Common myeloid progenitor, CD34-positive (primary cell): ENCODE results near the gene ZC3H4.

Experiments
- CTCF ChIA-PET: fragments of 350-600 bp; sonication (Branson Sonifier 250); formaldehyde crosslinking; loops from one replicate; lab custom pipeline; 2021; ENCODE audit warnings: antibody characterized with exemption; lab: Charles Lee
- POLR2A ChIA-PET: fragments of 350-600 bp; sonication (Branson Sonifier 250); formaldehyde crosslinking; loops from one replicate; lab custom pipeline; 2021; ENCODE audit warnings: antibody characterized with exemption; lab: Charles Lee
- DNase-seq, 3 donors: peaks; one replicate each; pipeline versions ENCODE4 v3.0.0 to v3.0.0-alpha.2; 2013
- H3K27ac ChIP-seq, 2 experiments: 1 replicate in 1 of 2; 2 replicates in 1 of 2; pipeline ENCODE4 v1.7.0; 2013; ENCODE audit warnings: inconsistent platforms in 2 of 2, low read length in 2 of 2, mild to moderate bottlenecking in 2 of 2, low read depth in 1 of 2, moderate library complexity in 1 of 2; ENCODE audit not compliant: severe bottlenecking in 2 of 2, insufficient read depth in 1 of 2, poor library complexity in 1 of 2
- H3K27me3 ChIP-seq, 5 experiments: replicated peaks in 2 of 5; 1 replicate in 3 of 5; 2 replicates in 2 of 5; pipeline versions ENCODE4 v1.6.1 to v1.7.0; 2013; ENCODE audit warnings: low read length in 4 of 5, mild to moderate bottlenecking in 2 of 5, moderate library complexity in 2 of 5, inconsistent platforms in 1 of 5; ENCODE audit not compliant: insufficient read depth in 5 of 5, control insufficient read depth in 4 of 5
- H3K36me3 ChIP-seq, 4 experiments: 1 replicate in 2 of 4; 2 replicates in 2 of 4; pipeline versions ENCODE4 v1.6.1 to v1.7.0; 2013; ENCODE audit warnings: low read length in 3 of 4, control low read depth in 1 of 4, mild to moderate bottlenecking in 1 of 4; ENCODE audit not compliant: control insufficient read depth in 4 of 4, insufficient read depth in 4 of 4
- H3K4me1 ChIP-seq, 4 experiments: 1 replicate in 3 of 4; 2 replicates in 1 of 4; pipeline versions ENCODE4 v1.6.1 to v1.7.1; 2013; ENCODE audit warnings: low read length in 3 of 4, mild to moderate bottlenecking in 3 of 4, control low read depth in 1 of 4, inconsistent platforms in 1 of 4, moderate library complexity in 1 of 4; ENCODE audit not compliant: control insufficient read depth in 4 of 4, insufficient read depth in 4 of 4; ENCODE audit errors: control extremely low read depth in 1 of 4
- H3K4me3 ChIP-seq, 7 experiments: 1 replicate in 4 of 7; 2 replicates in 3 of 7; pipeline versions ENCODE4 v1.5.1 to v1.7.0; 2013; ENCODE audit warnings: mild to moderate bottlenecking in 7 of 7, low read length in 6 of 7, moderate library complexity in 6 of 7, inconsistent platforms in 2 of 7, low read depth in 2 of 7, control low read depth in 1 of 7; ENCODE audit not compliant: insufficient read depth in 4 of 7, control insufficient read depth in 1 of 7; ENCODE audit errors: extremely low read depth in 1 of 7
- H3K9me3 ChIP-seq, 5 experiments: 1 replicate in 4 of 5; 2 replicates in 1 of 5; pipeline versions ENCODE4 v1.6.1 to v1.7.1; 2013; ENCODE audit warnings: low read length in 4 of 5, mild to moderate bottlenecking in 2 of 5, inconsistent platforms in 1 of 5, low read depth in 1 of 5, moderate library complexity in 1 of 5; ENCODE audit not compliant: control insufficient read depth in 4 of 5, insufficient read depth in 2 of 5; ENCODE audit errors: control extremely low read depth in 1 of 5
- WGBS: methylation state at CpG from one replicate; pipeline ENCODE4 v1.1.5; 2013; ENCODE audit not compliant: insufficient coverage; 5-methylcytosine and 5-hydroxymethylcytosine counted together

Gene ZC3H4

DNA sequence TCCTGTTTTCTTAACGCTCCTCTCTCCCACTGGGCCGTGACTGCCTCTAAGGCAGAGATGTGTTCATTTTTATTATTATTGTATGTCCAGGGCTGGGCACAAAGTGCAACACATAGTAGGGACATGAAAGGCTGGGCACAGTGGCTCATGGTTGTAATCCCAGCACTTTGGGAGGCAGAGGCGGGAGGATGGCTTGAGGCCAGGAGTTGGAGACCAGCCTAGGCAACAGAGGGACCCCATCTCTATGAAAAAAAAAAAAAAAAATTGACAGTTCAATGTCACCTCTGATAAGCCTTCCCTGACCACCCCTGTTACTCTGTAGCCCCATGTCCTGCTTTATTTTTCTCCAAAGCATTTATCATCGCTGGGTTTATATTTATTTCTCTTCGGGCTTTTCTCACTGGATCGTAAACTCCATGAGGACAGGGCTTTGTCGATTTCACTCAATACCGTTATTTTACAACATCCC, 16.6 kb upstream of the ZC3H4 start:
- POLR2A ChIA-PET: interaction anchor here (1.3 to 1.4 kb wide), 2 partner anchors 17 to 96 kb away, joined by 4 to 5 read pairs; no protein-coding TSS in a partner anchor

DNA sequence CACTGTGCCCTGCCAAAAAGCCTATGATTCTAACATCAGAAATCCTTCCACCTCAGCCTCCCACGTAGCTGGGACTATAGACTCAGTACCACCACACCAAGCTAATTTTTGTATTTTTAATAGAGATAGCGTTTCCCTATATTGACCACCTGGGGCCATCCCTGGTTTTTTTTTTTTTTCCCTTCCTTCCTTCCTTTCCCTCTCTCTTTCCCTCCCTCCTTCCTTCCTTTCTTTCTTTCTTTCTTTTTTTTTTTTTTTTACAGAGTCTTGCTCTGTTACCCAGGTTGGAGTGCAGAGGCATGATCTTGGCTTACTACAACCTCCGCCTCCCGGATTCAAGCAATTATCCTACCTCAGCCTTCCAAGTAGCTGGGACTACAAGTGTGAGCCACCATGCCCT, 16.0 kb upstream of the ZC3H4 start:
- POLR2A ChIA-PET: no interaction called here
- no peak for DNase-seq
- H3K27ac ChIP-seq: no peak overlapping the region
- CTCF ChIA-PET: interaction anchor here (0.8 to 0.9 kb wide), 2 partner anchors 40 to 115 kb away, joined by 3 read pairs; no protein-coding TSS in a partner anchor
- H3K9me3 ChIP-seq: no peaks in the 10 kb centered on the region
- WGBS: 90% methylated on average over 3 of the region's 4 CpGs
- H3K4me1 ChIP-seq: peaks cover 0 to 20% (median 11%) of the 10 kb centered on the region in 4 experiments
- H3K27me3 ChIP-seq: no peaks in the 10 kb centered on the region
- H3K36me3 ChIP-seq: peaks cover 0 to 9% (median 0%) of the 10 kb centered on the region in 4 experiments
- H3K4me3 ChIP-seq: no peak overlapping the region

More for the DNA sequence above, 16.6 kb upstream of the ZC3H4 start:
- WGBS: 86% methylated on average over 8 of the region's 8 CpGs
- no peak for DNase-seq
- Histone ChIP-seq H3K27me3 (no peaks in the 10 kb centered on the region), H3K36me3 (peaks cover 0 to 9% (median 0%) of the 10 kb centered on the region in 4 experiments), H3K4me1 (peaks cover 0 to 18% (median 11%) of the 10 kb centered on the region in 4 experiments), H3K4me3 (peak overlapping the region in 3 of 7 experiments; percentile 82 to 97 (median 92)), H3K9me3 (no peaks in the 10 kb centered on the region), H3K27ac (no peak overlapping the region)
- CTCF ChIA-PET: no interaction called here

DNA sequence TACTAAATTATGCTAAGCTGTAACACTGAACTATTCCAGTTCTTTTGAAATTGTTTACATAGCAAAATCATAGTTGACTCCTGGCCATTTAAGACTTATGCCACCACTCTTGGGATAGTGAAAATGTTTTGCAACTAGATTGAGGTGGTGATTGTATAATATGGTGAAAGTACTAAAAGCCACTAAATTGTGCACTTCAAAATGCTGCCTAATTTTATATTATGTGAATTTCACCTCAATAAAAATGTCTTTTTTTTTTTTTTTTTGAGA, 12.0 kb upstream of the ZC3H4 start:
- H3K27me3 ChIP-seq: no peaks in the 10 kb centered on the region
- H3K36me3 ChIP-seq: no peaks in the 10 kb centered on the region
- DNase-seq: no peak
- H3K9me3 ChIP-seq: no peaks in the 10 kb centered on the region
- ChIA-PET CTCF (interaction anchor here (0.7 to 2.6 kb wide), 22 partner anchors 9 to 359 kb away, joined by 3 to 36 read pairs (median 4); no protein-coding TSS in a partner anchor), POLR2A (interaction anchor here (1.0 kb wide), 1 partner anchor 12 kb away, joined by 3 read pairs; the partner anchor contains the start of gene ZC3H4)
- peaks cover 0 to 3% (median 0%) of the 10 kb centered on the region in 4 experiments for H3K4me1 ChIP-seq
- no peak overlapping the region for H3K27ac ChIP-seq
- no peak overlapping the region for H3K4me3 ChIP-seq

DNA sequence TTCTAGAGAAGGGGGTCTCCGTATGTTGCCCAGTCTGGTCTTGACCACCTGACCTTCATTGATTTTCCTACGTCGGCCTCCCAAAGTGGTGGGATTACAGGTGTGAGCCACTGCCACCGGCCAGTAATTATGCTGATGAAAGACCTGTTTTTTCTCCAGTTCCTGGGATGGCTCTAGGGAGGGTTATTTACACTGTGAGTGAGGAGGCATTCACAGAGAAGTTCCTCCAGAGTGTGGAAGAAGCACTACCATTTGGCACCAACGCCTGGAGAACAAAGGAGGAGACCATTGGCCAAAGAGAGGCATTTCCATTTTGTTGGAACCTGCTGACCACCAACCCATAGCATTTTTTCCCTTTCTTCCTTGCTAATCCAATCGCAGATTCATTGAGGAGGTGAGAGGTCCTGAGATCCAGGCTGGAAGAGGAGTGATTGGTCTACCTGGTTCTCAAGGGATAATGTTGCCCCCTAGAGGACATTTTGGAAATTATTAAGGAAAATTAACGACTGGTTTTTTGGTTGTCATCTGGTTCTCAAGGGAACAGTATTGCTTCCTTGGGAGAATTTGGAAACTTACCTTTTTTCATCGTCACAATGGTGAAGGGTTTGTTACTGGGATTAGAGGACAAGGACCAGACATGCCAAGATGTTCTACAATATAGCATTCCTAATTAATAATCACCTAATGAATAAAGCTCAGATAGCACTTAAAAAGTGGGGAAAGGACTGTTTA, 11.5 kb upstream of the ZC3H4 start:
- Histone ChIP-seq H3K27me3 (no peaks in the 10 kb centered on the region), H3K27ac (no peak overlapping the region), H3K36me3 (no peaks in the 10 kb centered on the region), H3K4me3 (no peak overlapping the region), H3K9me3 (no peaks in the 10 kb centered on the region), H3K4me1 (peaks cover 0 to 3% (median 0%) of the 10 kb centered on the region in 4 experiments)
- 75% methylated on average over 6 of the region's 8 CpGs for WGBS
- ChIA-PET POLR2A (interaction anchor here (1.0 kb wide), 1 partner anchor 12 kb away, joined by 3 read pairs; the partner anchor contains the start of gene ZC3H4), CTCF (interaction anchor here (0.7 to 12.5 kb wide), 21 partner anchors 9 to 269 kb away, joined by 3 to 116 read pairs (median 4); no protein-coding TSS in a partner anchor)
- DNase-seq: peak; percentile 67 to 76 (median 67)

DNA sequence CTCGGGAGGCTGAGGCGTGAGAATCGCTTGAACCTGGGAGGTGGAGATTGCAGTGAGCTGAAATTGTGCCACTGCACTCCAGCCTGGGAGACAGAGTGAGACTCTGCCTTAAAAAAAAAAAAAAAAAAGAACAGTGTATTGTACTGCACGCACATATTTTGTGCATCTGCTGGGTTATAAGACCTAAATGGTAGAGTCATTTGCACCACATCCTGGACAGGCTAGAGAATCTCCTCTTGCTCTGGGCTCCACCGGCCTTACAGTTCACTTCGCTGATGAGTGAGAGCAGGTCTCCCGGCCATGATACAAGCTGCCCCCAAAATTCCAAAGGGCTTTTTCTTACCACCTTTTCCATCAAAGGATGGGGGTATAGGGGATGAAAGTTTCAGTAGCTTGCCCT, 9.8 kb upstream of the ZC3H4 start:
- ChIA-PET CTCF (interaction anchor here (0.7 to 12.5 kb wide), 12 partner anchors 8 to 110 kb away, joined by 3 to 116 read pairs (median 4); partner anchors contain the start of gene ZC3H4), POLR2A (interaction anchor here (1.0 to 1.2 kb wide), 2 partner anchors 9 to 10 kb away, joined by 3 to 4 read pairs; partner anchors contain the start of gene ZC3H4)
- Histone ChIP-seq H3K4me1 (peaks cover 0 to 3% (median 0%) of the 10 kb centered on the region in 4 experiments), H3K9me3 (no peaks in the 10 kb centered on the region), H3K27ac (no peak overlapping the region), H3K36me3 (no peaks in the 10 kb centered on the region), H3K27me3 (no peaks in the 10 kb centered on the region), H3K4me3 (no peak overlapping the region)
- 100% methylated on average over 3 of the region's 7 CpGs for WGBS
- DNase-seq: no peak

DNA sequence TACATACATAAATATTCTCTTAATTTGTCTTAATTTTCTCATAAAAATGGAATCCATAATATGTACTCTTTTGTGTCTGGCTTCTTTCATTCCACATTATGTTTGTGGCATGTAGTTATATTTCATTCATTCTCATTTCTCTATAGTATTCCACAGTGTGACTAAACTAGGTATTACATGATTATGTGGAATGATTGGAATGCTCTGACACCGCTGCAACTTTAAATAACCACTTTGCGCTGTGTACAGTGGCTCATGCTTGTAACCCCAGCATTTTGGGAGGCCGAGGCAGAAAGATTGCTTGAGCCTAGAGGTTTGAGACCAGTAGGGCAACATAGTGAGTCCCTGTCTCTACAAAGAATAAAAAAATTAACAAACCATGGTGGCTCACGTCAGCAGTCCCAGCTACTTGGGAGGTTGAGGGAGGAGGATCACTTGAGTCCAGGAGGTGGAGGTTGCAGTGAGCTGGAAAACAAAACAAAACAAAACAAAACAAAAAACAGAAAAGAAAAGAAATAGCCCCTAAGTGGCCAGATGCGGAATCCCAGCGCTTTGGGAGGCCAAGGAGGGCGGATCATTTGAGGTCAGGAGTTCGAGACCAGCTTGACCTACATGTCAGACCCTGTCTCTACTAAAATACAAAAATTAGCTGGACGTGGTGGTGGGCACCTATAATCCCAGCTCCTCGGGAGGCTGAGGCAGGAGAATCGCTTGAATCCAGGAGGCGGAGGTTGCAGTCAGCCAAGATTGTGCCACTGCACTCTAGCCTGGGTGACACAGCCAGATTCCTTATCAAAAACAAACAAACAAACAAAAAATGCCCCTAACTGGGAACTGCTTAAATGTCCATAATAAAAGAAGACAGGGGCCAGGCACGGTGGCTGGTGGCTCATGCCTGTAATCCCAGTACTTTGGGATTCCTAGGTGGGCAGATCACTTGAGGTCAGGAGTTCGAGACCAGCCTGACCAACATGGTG, 9.1 kb upstream of the ZC3H4 start:
- H3K27me3 ChIP-seq: no peaks in the 10 kb centered on the region
- no peaks in the 10 kb centered on the region for H3K36me3 ChIP-seq
- H3K9me3 ChIP-seq: no peaks in the 10 kb centered on the region
- no peak overlapping the region for H3K4me3 ChIP-seq
- peaks cover 0 to 3% (median 0%) of the 10 kb centered on the region in 4 experiments for H3K4me1 ChIP-seq
- no peak overlapping the region for H3K27ac ChIP-seq
- 92% methylated on average over 9 of the region's 14 CpGs for WGBS
- DNase-seq: no peak
- ChIA-PET POLR2A (interaction anchor here (1.0 to 1.1 kb wide), 2 partner anchors 9 to 10 kb away, joined by 3 to 4 read pairs; partner anchors contain the start of gene ZC3H4), CTCF (interaction anchor here (0.7 to 12.5 kb wide), 12 partner anchors 9 to 110 kb away, joined by 3 to 116 read pairs (median 4); partner anchors contain the start of gene ZC3H4)
